Ascending aorta (tissue), 2 donors: ENCODE measurements around the gene EVC. TPM values are rescaled to one million over a fixed set of nuclear protein-coding genes. Genes with fewer than 3 reads are reported as not detected.
A peak's percentile ranks its signal among the peaks of the same experiment; 100 is the strongest.

Experiments used
- DNase-seq, 2 donors: peaks; one replicate each; pipeline ENCODE4 v3.0.0-alpha.2; 2019; ENCODE audit warnings: low spot score in 2 of 2
- H3K27ac ChIP-seq, 2 donors: fragments of 200-600 bp; sonication (generic); one replicate each; pipeline ENCODE4 v1.5.1; 2016 to 2017; ENCODE audit warnings: mild to moderate bottlenecking in 1 of 2
- H3K27me3 ChIP-seq: fragments of 200-600 bp; sonication (generic); one replicate; pipeline ENCODE4 v1.5.1; 2017
- H3K36me3 ChIP-seq, 2 donors: fragments of 200-600 bp; sonication (generic); one replicate each; pipeline ENCODE4 v1.5.1; 2016
- H3K4me1 ChIP-seq, 2 donors: fragments of 200-600 bp; sonication (generic); one replicate each; pipeline ENCODE4 v1.5.1; 2016 to 2017; ENCODE audit warnings: mild to moderate bottlenecking in 1 of 2
- H3K4me3 ChIP-seq, 2 donors: fragments of 200-600 bp; sonication (generic); one replicate each; pipeline ENCODE4 v1.5.1; 2016 to 2017; ENCODE audit warnings: mild to moderate bottlenecking in 1 of 2
- H3K9me3 ChIP-seq, 2 donors: fragments of 200-600 bp; sonication (generic); one replicate each; pipeline ENCODE4 v1.5.1; 2016
- intact Hi-C: fragments of 100-400 bp; cut with DNase I; formaldehyde crosslinking; loops from one replicate; pipeline ENCODE4 v1.15.1; 2023
- total RNA-seq: library from RNA; depleted of rRNA; stranded (reverse); fragments of >200 nt; gene quantifications from one replicate; pipeline ENCODE4 v1.1.0, GENCODE V29; 2016
- TF ChIP-seq, protein P1 (sequence below), 3 experiments: fragments of 200-600 bp in 2 of 3; fragments of 450-650 bp in 1 of 3; sonication (generic) in 2 of 3; IDR thresholded peaks; one replicate each; pipeline ENCODE4 v1.5.1; 2016 to 2019; ENCODE audit warnings: antibody characterized with exemption in 3 of 3, mild to moderate bottlenecking in 1 of 3, moderate library complexity in 1 of 3

The EVC gene
- total RNA-seq, 1 donor from 2014 or later, result 39.3 TPM

DNA sequence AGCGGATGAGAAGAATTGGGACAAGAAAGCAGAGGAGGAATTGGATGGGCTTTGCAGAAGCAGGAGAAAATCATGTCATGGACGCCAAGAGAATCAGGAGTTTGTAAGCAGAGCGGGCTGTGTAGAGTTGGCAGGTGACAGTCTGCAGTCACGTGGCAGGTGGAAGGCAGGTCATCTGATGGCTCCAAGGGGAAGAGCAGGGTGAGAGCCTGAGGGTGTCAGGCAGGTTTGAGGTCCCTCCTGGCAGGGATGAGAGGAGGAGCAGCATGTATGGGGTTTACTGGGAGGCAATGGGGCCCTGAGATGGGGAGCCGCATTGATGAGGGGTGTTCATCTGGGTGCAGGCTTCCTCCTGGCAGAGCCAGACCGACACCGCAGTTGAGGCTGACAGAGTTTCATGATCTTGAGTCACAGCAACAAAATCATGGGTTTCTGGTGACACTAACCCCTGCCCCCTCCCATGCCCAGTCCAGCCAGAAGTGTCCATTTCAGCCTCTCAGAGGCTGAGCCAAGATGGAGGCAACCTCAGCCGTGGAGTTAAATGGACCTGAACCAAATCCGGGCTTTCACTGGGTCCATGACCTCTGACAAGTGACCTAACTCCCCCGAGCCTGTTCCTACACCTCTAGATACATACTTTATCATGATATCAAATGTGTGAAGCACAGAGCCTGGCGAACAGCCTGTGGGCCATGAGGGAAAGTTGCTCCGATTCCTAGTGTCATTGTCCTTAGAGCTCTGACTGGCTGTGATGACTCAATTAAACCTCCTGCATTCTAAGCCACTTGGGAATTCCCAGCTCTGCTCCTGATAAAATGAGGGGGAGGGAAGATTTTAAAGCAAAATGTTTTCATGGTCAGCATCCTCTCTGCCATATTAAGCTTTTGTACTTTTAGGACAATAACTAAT is 36.1 kb downstream of the EVC start:
- peak in 1 of 2 donors; percentile 76 for DNase-seq
- intact Hi-C loops, result loop anchor here (1.0 to 2.0 kb wide), 2 partner anchors 16 to 37 kb away; no protein-coding TSS in a partner anchor
- H3K4me1 ChIP-seq, result peaks cover 5 to 9% of the 10 kb centered on the region in 2 donors
- H3K4me3 ChIP-seq, result no peak overlapping the region
- peaks cover 15 to 54% of the 10 kb centered on the region in 2 donors for H3K36me3 ChIP-seq
- peak overlapping the region; percentile 80 to 85 for H3K27ac ChIP-seq
- H3K9me3 ChIP-seq, result no peaks in the 10 kb centered on the region
- no peaks in the 10 kb centered on the region for H3K27me3 ChIP-seq
- TF ChIP-seq, protein P1, sequence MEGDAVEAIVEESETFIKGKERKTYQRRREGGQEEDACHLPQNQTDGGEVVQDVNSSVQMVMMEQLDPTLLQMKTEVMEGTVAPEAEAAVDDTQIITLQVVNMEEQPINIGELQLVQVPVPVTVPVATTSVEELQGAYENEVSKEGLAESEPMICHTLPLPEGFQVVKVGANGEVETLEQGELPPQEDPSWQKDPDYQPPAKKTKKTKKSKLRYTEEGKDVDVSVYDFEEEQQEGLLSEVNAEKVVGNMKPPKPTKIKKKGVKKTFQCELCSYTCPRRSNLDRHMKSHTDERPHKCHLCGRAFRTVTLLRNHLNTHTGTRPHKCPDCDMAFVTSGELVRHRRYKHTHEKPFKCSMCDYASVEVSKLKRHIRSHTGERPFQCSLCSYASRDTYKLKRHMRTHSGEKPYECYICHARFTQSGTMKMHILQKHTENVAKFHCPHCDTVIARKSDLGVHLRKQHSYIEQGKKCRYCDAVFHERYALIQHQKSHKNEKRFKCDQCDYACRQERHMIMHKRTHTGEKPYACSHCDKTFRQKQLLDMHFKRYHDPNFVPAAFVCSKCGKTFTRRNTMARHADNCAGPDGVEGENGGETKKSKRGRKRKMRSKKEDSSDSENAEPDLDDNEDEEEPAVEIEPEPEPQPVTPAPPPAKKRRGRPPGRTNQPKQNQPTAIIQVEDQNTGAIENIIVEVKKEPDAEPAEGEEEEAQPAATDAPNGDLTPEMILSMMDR (IDR thresholded peaks at IDR 0.05), result no peak

DNA sequence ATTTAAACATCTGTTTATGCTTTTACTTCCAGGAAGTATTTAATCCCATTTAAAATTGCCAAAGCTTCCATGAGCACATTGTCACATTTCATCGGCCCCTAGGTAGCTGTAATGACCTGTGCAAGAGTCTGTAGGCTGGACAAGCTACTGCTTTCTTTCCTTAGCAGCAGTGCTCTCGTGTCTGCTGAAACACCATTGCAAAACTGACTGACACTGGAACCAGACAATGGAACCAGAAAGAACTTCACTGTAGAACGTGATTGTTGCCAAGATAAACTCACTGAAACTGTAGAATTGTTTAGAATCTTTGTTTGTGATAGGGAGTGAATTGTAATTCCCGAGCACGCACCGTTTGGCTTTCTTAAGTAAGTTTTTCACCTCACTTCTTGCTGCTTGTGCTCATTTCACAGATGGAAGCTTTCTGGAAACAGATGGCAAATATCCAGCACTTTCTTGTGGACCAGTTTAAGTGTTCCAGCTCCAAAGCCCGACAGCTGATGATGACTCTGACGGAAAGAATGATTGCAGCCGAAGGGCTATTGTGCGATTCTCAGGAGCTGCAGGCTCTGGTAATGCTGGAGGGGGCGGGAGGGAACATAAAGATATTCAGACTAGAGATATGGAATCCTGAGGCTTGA is 36.9 kb downstream of the EVC start:
- peak; percentile 59 to 92 for DNase-seq

DNA sequence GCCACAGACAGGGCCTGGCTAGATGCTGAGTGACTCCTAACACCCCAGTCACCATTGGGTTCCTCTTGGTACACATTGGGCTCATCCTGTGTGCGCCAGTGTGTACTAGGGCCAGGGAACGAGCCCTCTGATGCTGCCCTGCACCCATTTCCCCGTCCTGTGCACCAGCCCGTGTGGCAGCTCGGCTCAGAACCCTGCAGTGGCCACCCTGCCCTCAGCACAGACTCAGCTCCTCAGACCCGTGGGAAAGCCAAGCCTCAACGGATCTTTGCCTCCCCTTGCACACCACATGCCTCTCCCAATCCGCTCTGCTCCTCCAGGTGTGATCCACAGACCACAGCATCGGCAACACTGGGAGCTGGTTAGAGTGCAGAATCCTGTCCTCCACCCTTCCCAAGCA is 38.6 kb downstream of the EVC start:
- H3K27ac ChIP-seq, result peak overlapping the region; percentile 8 to 13
- DNase-seq, result peak in 1 of 2 donors; percentile 56
- H3K27me3 ChIP-seq, result no peaks in the 10 kb centered on the region
- intact Hi-C loops, result no loop called here
- no peaks in the 10 kb centered on the region for H3K9me3 ChIP-seq
- TF ChIP-seq, protein P1 (IDR thresholded peaks at IDR 0.05), result no peak
- peaks cover 5 to 9% of the 10 kb centered on the region in 2 donors for H3K4me1 ChIP-seq
- H3K36me3 ChIP-seq, result peaks cover 18 to 50% of the 10 kb centered on the region in 2 donors
- H3K4me3 ChIP-seq, result no peak overlapping the region

More for the DNA sequence above, 36.9 kb downstream of the EVC start:
- Histone ChIP-seq H3K4me3 (no peak overlapping the region), H3K27ac (peak overlapping the region; percentile 80 to 85), H3K27me3 (no peaks in the 10 kb centered on the region), H3K4me1 (peaks cover 5 to 9% of the 10 kb centered on the region in 2 donors), H3K9me3 (no peaks in the 10 kb centered on the region), H3K36me3 (peaks cover 12 to 50% of the 10 kb centered on the region in 2 donors)
- TF ChIP-seq, protein P1 (IDR thresholded peaks at IDR 0.05), result no peak
- intact Hi-C loops, result loop anchor here (1.0 to 2.0 kb wide), 2 partner anchors 17 to 38 kb away; no protein-coding TSS in a partner anchor

DNA sequence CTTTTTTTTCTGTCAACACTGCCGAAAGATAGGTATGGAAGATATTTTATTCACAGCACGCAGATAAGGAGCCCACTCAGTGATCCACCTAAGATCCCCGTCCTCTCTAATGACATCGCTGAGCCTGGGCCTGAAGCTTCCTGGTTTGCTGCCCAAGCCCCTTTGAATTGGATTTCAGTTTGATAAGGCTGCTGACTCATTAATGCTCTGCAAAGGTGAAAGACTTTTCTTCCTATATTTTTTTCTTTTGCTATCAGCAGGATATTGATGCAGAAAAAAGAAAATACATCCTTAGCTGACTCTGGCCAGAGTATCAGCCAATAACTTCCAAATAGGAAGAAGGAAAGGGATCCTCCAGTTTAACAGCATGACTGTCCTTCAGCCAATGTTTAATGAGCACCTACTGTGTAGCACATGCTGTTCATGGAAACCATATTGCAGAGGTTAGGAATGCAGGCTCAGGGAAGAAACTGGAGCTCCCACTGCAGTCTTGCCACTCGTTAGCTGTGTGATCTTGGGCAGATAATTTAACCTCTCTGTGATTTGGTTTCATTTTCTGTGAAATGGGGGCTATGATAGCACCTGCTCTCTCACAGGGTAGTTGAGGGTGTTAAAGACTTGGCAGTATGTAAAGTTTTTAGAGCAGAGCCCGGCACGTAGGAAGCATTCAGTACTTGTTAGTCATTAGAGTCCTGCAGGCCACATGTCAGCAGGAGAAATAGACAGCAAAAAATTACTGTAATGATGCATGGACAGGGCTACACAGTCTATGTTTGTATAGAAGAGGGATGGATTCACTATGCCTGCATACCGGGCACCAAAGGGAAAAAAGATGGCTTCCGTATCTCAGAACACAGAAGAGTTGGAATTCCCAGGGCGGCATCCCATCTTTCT is 39.3 kb downstream of the EVC start:
- no peak overlapping the region for H3K4me3 ChIP-seq
- H3K27me3 ChIP-seq, result no peaks in the 10 kb centered on the region
- peak overlapping the region in 1 of 2 donors; percentile 8 for H3K27ac ChIP-seq
- peaks cover 5 to 9% of the 10 kb centered on the region in 2 donors for H3K4me1 ChIP-seq
- no peaks in the 10 kb centered on the region for H3K9me3 ChIP-seq
- intact Hi-C loops, result no loop called here
- H3K36me3 ChIP-seq, result peaks cover 26 to 57% of the 10 kb centered on the region in 2 donors
- TF ChIP-seq, protein P1 (IDR thresholded peaks at IDR 0.05), result no peak
- DNase-seq, result peak in 1 of 2 donors; percentile 40
